GM21717 (cell line): ENCODE data around the gene FGFBP1.

Source experiments
- ATAC-seq: cut with Tn5 transposase; IDR thresholded peaks from one replicate; pipeline ENCODE4 v1.9.1; 2021; ENCODE audit warnings: mild to moderate bottlenecking, moderate library complexity; ENCODE audit not compliant: unreplicated experiment

The FGFBP1 gene

GRCh38 chr4:15913631-15913970 is 24.9 kb downstream of the FGFBP1 start:
- ATAC-seq: no peak

DNA sequence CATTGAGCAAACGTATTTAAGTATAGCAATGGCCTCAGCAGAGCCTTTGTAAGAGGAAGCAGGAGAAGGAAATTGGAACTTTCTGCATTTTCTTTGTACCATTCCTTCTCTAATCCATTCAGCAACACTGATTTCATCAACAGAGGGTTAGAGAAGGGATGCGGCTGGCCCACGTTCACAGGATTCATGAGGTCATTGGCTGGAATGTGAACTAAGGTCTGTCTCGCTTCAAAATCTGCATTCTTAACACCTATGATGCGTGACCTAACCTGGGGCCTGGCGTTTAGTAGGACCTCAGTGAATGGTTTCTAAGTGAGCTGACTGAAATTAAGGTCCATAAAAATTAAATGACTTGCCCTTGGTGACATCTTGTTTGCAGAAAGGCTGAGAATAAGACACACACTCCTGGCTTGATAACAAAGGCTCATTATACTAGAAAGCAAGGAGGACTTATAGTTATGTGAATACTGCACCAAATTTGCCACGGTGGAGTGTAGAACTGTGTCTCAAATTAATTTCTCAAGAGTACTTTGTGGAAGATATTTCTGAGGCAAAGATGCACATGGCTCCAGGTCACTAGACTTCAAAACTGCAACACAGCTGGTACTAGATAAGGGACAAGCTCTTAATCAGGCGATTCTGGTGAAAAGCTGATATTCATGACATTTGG is 25.4 kb downstream of the FGFBP1 start:
- no peak for ATAC-seq

- ATAC-seq: no peak
Observed at GRCh38 chr4:15912236-15912635, 26.3 kb downstream of the FGFBP1 start.

- no peak for ATAC-seq
Observed at GRCh38 chr4:15910155-15910940, 28.2 kb downstream of the FGFBP1 start.

DNA sequence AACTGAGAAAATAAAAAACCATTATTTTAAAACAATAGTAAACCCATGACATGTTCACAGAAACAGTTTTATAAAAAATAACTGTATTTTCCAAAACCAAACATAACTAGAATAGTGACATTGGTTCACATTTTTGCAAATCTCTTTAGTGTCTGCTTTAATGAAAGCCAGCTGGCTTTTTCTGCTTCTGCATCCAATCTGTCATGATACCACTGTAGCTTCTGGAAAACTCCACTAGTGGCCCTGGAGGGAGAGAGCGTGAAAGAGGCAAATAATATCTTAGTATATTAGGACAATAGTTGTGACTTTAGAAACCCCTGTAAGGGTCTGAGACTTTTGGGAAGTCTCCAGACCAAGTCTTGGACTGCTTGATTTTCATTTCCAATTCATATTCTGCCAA is 31.1 kb downstream of the FGFBP1 start:
- no peak for ATAC-seq

DNA sequence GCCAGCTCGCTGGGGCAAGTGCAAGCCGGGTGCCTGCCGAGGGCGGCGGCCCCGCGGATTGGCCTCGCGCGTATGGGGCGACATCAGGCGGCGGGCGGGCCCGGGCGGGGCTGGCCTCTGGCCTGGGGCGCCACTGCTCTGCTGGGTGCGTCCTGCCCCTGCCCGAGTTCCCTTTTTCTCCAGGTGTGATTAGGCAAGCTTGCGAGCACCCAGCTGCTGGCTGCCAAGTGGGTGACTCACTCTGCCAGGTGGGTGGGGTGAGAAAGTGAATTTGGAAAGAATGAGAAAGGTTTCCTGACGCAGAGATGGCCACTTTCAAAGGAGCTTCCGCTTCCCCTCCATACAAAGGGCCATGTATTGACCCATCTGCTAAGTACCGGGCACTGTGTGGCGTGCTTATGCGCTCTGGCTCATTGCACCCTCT is 32.5 kb downstream of the FGFBP1 start:
- no peak for ATAC-seq

DNA sequence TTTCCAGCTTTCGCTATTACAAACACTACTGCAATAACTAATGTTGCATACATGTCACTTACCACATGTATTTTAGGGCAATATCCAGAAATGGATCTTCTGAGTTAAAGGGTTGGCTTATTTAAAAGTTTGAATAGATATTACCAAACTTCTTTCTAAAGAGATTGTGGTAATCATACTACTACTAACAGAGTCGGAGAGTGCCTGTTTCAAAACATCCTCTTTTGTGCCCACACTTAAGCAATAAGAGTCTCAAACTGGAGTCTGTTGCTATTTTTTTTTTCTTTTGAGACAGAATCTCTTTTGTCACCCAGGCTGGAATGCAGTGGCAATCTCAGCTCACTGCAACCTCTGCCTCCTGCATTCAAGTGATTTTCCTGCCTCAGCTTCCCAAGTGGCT is 35.8 kb downstream of the FGFBP1 start:
- ATAC-seq: no peak

DNA sequence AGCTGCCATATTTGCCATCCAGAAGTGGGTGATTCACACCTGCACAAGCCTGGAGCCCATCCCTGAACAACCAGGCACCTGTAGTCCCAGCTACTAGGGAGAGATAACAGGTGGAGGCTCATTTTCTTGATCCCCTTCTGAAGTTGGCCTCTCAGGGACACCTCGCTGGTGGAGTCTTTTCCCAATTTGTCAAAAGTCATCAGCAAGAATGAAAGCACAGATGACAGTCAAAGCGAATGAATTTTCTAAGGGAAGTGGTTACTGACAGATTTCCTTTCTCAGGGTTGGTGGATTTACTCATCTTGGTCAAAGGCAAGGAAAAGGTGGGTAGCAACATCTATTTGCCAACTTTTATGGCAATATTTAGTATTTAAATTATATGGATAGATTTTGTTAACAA is 36.5 kb downstream of the FGFBP1 start:
- ATAC-seq: no peak

DNA sequence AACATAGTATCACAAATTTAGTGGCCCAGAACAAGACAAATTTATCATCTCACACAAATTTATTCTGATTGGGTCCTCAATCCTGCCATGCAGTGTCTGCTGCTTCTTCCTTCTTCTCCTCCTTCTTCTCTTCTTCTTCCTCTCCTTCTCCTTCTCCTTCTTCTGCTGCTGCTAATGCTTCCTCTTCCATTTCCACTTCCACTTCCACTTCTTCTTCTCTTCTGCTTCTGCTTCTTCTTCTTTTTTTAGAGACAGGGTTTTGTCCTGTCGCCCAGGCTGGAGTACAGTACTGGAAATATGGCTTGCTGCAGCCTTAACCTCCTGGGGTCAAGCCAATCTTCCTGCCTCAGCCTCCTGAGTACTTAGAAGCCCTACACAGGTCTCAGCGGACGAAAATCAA is 37.5 kb downstream of the FGFBP1 start:
- no peak for ATAC-seq

DNA sequence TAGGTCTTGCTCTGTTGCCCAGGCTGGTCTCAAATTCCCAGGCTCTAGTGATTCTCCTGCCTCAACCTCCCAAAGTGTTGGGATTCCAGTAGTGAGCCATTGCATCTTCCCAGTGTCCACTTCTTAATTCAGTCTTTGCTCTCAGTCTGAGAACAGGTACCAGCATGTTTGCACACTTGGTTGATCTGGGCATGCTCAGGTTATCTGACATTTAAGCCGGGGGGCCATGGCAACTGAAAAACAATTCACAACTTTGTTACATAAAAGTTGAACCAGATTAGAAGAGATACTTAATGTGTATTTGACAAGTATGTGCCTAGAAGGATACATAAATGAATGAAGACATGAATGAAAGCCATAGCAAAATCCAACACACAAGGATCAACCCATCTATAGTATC is 39.0 kb downstream of the FGFBP1 start:
- no peak for ATAC-seq

DNA sequence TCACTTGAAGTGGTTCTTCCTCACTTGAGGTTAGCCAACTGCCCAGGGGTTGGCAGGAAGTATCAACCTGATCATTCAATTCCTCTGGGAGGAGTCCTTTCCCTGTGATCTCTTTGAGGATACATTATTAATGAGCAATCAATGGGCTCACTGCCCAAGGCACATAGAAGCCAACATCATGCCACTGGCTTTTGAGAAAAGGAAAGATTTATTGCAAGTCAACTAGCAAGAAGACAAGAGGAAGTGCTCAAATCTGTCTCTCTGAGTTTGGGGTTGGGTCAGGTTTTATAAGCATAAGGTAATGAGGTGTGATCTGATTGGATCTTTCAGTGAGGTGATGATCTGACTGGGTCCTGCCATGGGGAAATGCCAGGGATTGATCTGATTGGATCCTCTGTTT is 39.6 kb downstream of the FGFBP1 start:
- ATAC-seq: no peak

GRCh38 chr4:15897577-15897976 is 41.0 kb downstream of the FGFBP1 start:
- ATAC-seq: no peak

DNA sequence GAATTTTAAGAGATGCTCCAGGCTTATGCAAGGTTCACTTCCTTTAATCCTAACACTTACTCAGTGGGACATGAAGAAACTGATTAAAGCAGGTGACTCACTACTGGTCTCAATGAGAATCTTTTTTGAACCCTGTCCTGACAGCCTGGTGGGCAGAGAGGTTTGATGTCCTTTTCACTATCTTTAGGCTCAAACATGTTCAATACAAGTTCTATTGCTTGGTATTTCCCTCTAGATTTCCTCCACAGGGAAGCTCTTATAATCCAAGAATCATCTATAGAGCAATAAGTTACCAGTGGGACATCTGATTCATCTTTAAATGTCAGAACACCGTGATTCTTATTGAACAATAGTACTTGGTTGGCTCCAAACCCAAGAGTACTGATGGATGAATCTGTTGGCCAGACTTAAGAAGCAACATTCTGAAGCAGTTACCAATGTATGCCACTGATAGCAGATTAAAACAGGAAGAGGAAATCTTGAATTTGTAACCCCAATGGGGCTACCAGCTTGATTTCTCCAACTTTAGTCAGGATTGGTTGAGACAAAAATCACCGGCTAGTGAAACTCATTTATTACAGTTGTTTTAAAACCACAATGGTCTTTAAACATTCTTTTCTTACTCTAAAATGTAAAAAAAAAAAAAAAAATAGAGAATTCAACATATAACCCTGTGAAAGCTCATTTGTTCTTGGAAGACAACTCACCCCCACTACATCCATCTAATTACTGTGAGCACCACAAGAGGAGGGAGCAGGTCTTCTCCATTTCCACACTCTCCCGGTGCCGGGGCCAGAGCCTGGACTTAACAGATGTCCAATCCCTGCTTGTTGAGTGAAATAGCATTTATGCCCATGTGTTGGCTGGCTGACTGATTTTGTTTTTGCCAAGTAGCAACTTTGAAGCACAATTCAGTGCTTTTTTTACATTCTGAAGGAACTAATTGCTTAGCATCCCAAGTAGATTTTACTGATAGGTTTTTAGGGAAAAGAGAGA is 43.3 kb downstream of the FGFBP1 start:
- ATAC-seq: no peak

GRCh38 chr4:15894393-15894792 is 44.1 kb downstream of the FGFBP1 start:
- no peak for ATAC-seq

GRCh38 chr4:15893962-15894361 is 44.6 kb downstream of the FGFBP1 start:
- ATAC-seq: no peak

- ATAC-seq: peak; percentile 81
Observed at GRCh38 chr4:15891312-15891711, 47.2 kb downstream of the FGFBP1 start.

- no peak for ATAC-seq
Observed at GRCh38 chr4:15890246-15890829, 48.2 kb downstream of the FGFBP1 start.

- ATAC-seq: no peak
Observed at GRCh38 chr4:15888515-15888914, 50.0 kb downstream of the FGFBP1 start.
